Spinal cord (tissue), 10 donors: Measurements from ENCODE around the gene PRMT2. TPM values are rescaled to one million over a fixed set of nuclear protein-coding genes. Genes with fewer than 3 reads are reported as not detected.

Experiments used
- DNase-seq, 6 donors: peaks; one replicate each; pipeline versions ENCODE4 v3.0.0 to v3.0.0-alpha.2; 2013 to 2015; ENCODE audit warnings: low spot score in 6 of 6, low read depth in 4 of 6
- H3K27ac ChIP-seq: one replicate; pipeline ENCODE4 v1.5.1; 2013; ENCODE audit warnings: low read depth, low read length, control low read depth
- H3K27me3 ChIP-seq: one replicate; pipeline ENCODE4 v1.6.1; 2013; ENCODE audit warnings: low read length; ENCODE audit not compliant: control insufficient read depth, insufficient read depth
- H3K36me3 ChIP-seq: one replicate; pipeline ENCODE4 v1.6.1; 2013; ENCODE audit warnings: low read length; ENCODE audit not compliant: control insufficient read depth, insufficient read depth
- H3K4me1 ChIP-seq: one replicate; pipeline ENCODE4 v1.6.1; 2013; ENCODE audit warnings: low read length; ENCODE audit not compliant: control insufficient read depth, insufficient read depth
- H3K4me3 ChIP-seq: one replicate; pipeline ENCODE4 v1.5.1; 2013; ENCODE audit warnings: low read depth, low read length, control low read depth
- H3K9me3 ChIP-seq: one replicate; pipeline ENCODE4 v1.6.1; 2013; ENCODE audit warnings: low read length; ENCODE audit not compliant: control insufficient read depth, insufficient read depth
- WGBS: methylation state at CpG from one replicate; pipeline ENCODE4 v1.1.5; 2013; ENCODE audit warnings: missing lambda C conversion rate; ENCODE audit not compliant: insufficient coverage; 5-methylcytosine and 5-hydroxymethylcytosine counted together
- polyA plus RNA-seq, 2 donors: library from polyadenylated mRNA; unstranded; fragments of 120-200 nt; gene quantifications; one replicate each; pipeline ENCODE4 v1.2.1, GENCODE V29; 2013; ENCODE audit not compliant: insufficient read length in 2 of 2
- total RNA-seq, 2 donors: library from RNA; depleted of rRNA in 1 of 2; stranded (reverse); fragments of 120-200 nt in 1 of 2; fragments of >200 nt in 1 of 2; gene quantifications; one replicate each; pipeline versions ENCODE4 v1.2.3 to v1.2.4, GENCODE V29; 2013 to 2014
- donor health status: healthy.

Gene PRMT2
- total and polyA plus RNA-seq, 4 donors = 125 to 216 (median 206) TPM

GRCh38 chr21:46636550-46637285 is 1.2 kb downstream of the PRMT2 start:
- H3K27me3 ChIP-seq = no peaks in the 10 kb centered on the region
- H3K4me1 ChIP-seq = peaks cover 3% of the 10 kb centered on the region
- peak overlapping the region; percentile 82 for H3K4me3 ChIP-seq
- H3K27ac ChIP-seq = peak overlapping the region; percentile 97
- peaks cover 13% of the 10 kb centered on the region for H3K36me3 ChIP-seq
- DNase-seq = no peak
- WGBS = 58% methylated on average over 3 of the region's 7 CpGs
- H3K9me3 ChIP-seq = no peaks in the 10 kb centered on the region

GRCh38 chr21:46637952-46638746 is 2.7 kb downstream of the PRMT2 start:
- peak overlapping the region; percentile 32 for H3K4me3 ChIP-seq
- H3K4me1 ChIP-seq = peaks cover 3% of the 10 kb centered on the region
- H3K27me3 ChIP-seq = no peaks in the 10 kb centered on the region
- no peak for DNase-seq
- peaks cover 20% of the 10 kb centered on the region for H3K36me3 ChIP-seq
- WGBS = 17% methylated on average over 1 of the region's 3 CpGs
- H3K27ac ChIP-seq = no peak overlapping the region
- H3K9me3 ChIP-seq = no peaks in the 10 kb centered on the region

GRCh38 chr21:46639489-46640386 is 4.3 kb downstream of the PRMT2 start:
- H3K27ac ChIP-seq = no peak overlapping the region
- peak in 2 of 6 donors; percentile 43 to 65 for DNase-seq
- H3K4me3 ChIP-seq = no peak overlapping the region
- H3K4me1 ChIP-seq = peaks cover 3% of the 10 kb centered on the region
- H3K36me3 ChIP-seq = peaks cover 32% of the 10 kb centered on the region
- no peaks in the 10 kb centered on the region for H3K27me3 ChIP-seq
- WGBS = no CpG with 5 or more reads among the region's 8 CpGs
- H3K9me3 ChIP-seq = no peaks in the 10 kb centered on the region

GRCh38 chr21:46641656-46642055 is 6.2 kb downstream of the PRMT2 start:
- WGBS = 93% methylated on average over 4 of the region's 8 CpGs
- no peaks in the 10 kb centered on the region for H3K4me1 ChIP-seq

GRCh38 chr21:46643379-46644177 is 8.1 kb downstream of the PRMT2 start:
- no peak overlapping the region for H3K4me3 ChIP-seq
- H3K27me3 ChIP-seq = no peaks in the 10 kb centered on the region
- no peak overlapping the region for H3K27ac ChIP-seq
- peaks cover 60% of the 10 kb centered on the region for H3K36me3 ChIP-seq
- no peak for DNase-seq
- WGBS = 97% methylated on average over 8 of the region's 12 CpGs
- no peaks in the 10 kb centered on the region for H3K4me1 ChIP-seq
- H3K9me3 ChIP-seq = no peaks in the 10 kb centered on the region

More at GRCh38 chr21:46641656-46642055, 6.2 kb downstream of the PRMT2 start:
- H3K9me3 ChIP-seq = no peaks in the 10 kb centered on the region
- peaks cover 49% of the 10 kb centered on the region for H3K36me3 ChIP-seq
- H3K4me3 ChIP-seq = no peak overlapping the region
- H3K27ac ChIP-seq = no peak overlapping the region
- no peaks in the 10 kb centered on the region for H3K27me3 ChIP-seq
- DNase-seq = no peak

GRCh38 chr21:46645840-46646239 is 10.4 kb downstream of the PRMT2 start:
- no peaks in the 10 kb centered on the region for H3K27me3 ChIP-seq
- peaks cover 81% of the 10 kb centered on the region for H3K36me3 ChIP-seq
- H3K4me3 ChIP-seq = no peak overlapping the region
- no peaks in the 10 kb centered on the region for H3K9me3 ChIP-seq
- H3K27ac ChIP-seq = no peak overlapping the region
- WGBS = 100% methylated on average over 3 of the region's 5 CpGs
- H3K4me1 ChIP-seq = peaks cover 3% of the 10 kb centered on the region
- no peak for DNase-seq

GRCh38 chr21:46646541-46647154 is 11.2 kb downstream of the PRMT2 start:
- Histone ChIP-seq H3K36me3 (peaks cover 81% of the 10 kb centered on the region), H3K4me3 (no peak overlapping the region), H3K4me1 (peaks cover 3% of the 10 kb centered on the region), H3K27ac (no peak overlapping the region), H3K9me3 (no peaks in the 10 kb centered on the region), H3K27me3 (no peaks in the 10 kb centered on the region)
- no peak for DNase-seq
- 95% methylated on average over 4 of the region's 9 CpGs for WGBS

- H3K4me3 ChIP-seq = no peak overlapping the region
- H3K36me3 ChIP-seq = peaks cover 82% of the 10 kb centered on the region
- no peaks in the 10 kb centered on the region for H3K9me3 ChIP-seq
- DNase-seq = no peak
- H3K27ac ChIP-seq = no peak overlapping the region
- peaks cover 3% of the 10 kb centered on the region for H3K4me1 ChIP-seq
- WGBS = 97% methylated on average over 27 of the region's 27 CpGs
- H3K27me3 ChIP-seq = no peaks in the 10 kb centered on the region
Measured at GRCh38 chr21:46648539-46648938, 13.1 kb downstream of the PRMT2 start.
